IMR-90 (cell line): ENCODE measurements around the gene TMEM40.

ENCODE experiments used
- ELK1 ChIP-seq: fragments of 150-350 bp; IDR thresholded peaks from 2 replicates; pipeline ENCODE4 v1.6.1; 2016; ENCODE audit warnings: low read depth, mild to moderate bottlenecking, low read length, moderate library complexity, borderline replicate concordance
- MAFK ChIP-seq: IDR thresholded peaks from 2 replicates; pipeline ENCODE4 v1.6.1; 2012; ENCODE audit warnings: low read depth, low read length, improper control_type of control experiment
- MXI1 ChIP-seq: IDR thresholded peaks from 2 replicates; pipeline ENCODE4 v1.6.1; 2012; ENCODE audit warnings: low read depth, mild to moderate bottlenecking, low read length, moderate library complexity, borderline replicate concordance
- POLR2A ChIP-seq: IDR thresholded peaks from 2 replicates; pipeline ENCODE4 v1.6.1; 2012; ENCODE audit warnings: mild to moderate bottlenecking, low read depth, low read length
- RAD21 ChIP-seq: IDR thresholded peaks from 2 replicates; pipeline ENCODE4 v1.6.1; 2012; ENCODE audit warnings: low read length, improper control_type of control experiment
- RCOR1 ChIP-seq: IDR thresholded peaks from 2 replicates; pipeline ENCODE4 v1.6.1; 2012; ENCODE audit warnings: mild to moderate bottlenecking, low read length, improper control_type of control experiment; ENCODE audit not compliant: insufficient replicate concordance
- RFX5 ChIP-seq: IDR thresholded peaks from 2 replicates; pipeline ENCODE4 v1.8.0; 2012; ENCODE audit warnings: low read depth, mild to moderate bottlenecking, low read length, moderate library complexity
- USF2 ChIP-seq: fragments of 150-350 bp; IDR thresholded peaks from 2 replicates; pipeline ENCODE4 v1.6.1; 2017; ENCODE audit warnings: mild to moderate bottlenecking, antibody characterized with exemption, low read length, low read depth
- TF ChIP-seq, protein P1 (sequence below): conservative IDR thresholded peaks from 2 replicates; pipeline ENCODE4 v1.5.1; 2012; ENCODE audit warnings: mild to moderate bottlenecking, low read depth, low read length, improper control_type of control experiment

DNA sequence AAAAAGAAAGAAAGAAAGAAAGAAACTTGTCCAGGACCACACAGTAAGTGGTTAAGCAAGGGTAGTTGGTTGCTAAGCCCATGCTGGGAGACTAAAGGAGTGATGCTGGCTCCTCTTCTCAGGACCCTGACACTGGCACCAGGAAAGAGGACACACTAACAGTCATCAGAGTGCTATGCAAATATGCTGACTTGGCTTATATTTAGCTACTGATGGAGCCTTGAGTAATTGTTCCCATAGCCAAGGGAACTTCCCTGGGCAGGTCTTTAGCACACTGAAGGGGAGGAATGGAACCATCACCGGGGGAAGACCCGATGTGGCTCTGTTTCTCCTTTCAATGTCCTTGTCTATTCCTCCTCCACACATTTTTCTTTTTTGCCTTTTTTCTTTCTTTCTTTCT lies 6.2 kb downstream of the TMEM40 start:
- TF ChIP-seq POLR2A (no peak), ELK1 (no peak), RCOR1 (no peak), MXI1 (no peak), USF2 (no peak), RFX5 (no peak), MAFK (peak; percentile 100), RAD21 (no peak)
- TF ChIP-seq, protein P1, sequence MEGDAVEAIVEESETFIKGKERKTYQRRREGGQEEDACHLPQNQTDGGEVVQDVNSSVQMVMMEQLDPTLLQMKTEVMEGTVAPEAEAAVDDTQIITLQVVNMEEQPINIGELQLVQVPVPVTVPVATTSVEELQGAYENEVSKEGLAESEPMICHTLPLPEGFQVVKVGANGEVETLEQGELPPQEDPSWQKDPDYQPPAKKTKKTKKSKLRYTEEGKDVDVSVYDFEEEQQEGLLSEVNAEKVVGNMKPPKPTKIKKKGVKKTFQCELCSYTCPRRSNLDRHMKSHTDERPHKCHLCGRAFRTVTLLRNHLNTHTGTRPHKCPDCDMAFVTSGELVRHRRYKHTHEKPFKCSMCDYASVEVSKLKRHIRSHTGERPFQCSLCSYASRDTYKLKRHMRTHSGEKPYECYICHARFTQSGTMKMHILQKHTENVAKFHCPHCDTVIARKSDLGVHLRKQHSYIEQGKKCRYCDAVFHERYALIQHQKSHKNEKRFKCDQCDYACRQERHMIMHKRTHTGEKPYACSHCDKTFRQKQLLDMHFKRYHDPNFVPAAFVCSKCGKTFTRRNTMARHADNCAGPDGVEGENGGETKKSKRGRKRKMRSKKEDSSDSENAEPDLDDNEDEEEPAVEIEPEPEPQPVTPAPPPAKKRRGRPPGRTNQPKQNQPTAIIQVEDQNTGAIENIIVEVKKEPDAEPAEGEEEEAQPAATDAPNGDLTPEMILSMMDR: no peak
